T-helper 22 cell (primary cell): ENCODE measurements around the gene NOM1.

Source experiments
- DNase-seq: peaks from one replicate; pipeline ENCODE4 v3.0.0-alpha.2; 2020; ENCODE audit warnings: low read depth

The NOM1 gene

GRCh38 chr7:157004521-157005455 lies 55.3 kb downstream of the NOM1 start:
- no peak for DNase-seq

DNA sequence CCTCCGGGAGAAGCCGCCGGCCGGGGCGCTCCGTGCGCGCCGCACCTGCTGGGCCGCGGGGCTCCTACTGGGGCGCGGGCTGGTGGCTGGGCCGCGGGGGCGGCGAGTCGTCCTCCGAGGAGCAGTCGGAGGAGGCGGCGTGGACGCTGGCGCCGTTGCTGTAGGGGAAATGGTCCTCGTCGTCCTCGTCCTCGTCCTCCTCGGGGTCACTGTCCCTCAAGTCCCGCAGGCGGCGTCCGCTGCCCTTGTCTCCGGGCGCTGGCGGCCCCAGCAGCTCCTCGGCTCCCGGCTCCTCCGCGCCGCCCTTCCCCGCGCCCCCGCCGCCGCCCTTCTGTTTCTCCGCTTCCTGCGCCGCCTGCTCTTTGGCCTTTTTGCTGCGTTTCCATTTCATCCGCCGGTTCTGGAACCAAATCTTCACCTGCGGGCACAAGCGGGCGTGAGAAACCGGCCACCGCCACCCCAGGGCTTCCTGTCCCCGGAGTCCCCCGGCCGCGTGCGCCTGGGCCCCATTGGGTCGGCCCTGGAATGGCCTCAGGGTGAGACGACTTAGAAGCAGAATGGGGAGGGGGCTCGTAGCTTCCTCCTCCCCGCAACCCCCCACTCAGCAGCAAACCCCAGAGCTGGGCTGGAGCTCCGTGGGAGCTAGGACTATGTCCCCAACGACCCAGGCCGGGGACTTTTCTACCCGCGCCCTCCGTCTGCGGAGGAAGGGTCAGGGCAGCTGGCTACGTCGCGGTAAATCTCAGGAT lies 56.1 kb downstream of the NOM1 start:
- DNase-seq = no peak

DNA sequence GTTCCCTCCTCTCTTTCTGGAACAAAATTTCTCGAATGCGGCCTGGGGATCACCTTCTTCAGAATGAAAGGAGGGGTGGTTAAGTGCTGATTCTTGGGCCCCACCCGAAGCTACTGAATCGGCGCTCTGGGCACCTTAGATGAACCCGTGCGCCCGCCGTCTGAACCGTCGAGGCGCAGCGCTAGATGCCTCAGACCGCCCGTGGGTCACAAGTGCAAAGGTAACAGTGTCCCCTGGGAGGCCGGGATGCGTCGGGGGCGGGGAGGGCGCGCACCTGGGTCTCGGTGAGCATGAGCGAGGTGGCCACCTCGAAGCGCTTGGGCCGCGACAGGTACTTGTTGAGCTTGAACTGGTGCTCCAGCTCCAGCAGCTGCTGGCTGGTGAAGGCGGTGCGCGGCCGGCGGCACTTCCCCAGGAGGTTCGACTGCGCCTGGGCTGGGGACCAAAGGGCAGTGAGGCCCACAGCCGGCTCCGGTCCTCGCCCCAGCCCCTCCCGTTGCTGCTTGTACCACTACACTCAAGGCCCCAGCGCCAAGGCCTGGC lies 56.8 kb downstream of the NOM1 start:
- DNase-seq = no peak

DNA sequence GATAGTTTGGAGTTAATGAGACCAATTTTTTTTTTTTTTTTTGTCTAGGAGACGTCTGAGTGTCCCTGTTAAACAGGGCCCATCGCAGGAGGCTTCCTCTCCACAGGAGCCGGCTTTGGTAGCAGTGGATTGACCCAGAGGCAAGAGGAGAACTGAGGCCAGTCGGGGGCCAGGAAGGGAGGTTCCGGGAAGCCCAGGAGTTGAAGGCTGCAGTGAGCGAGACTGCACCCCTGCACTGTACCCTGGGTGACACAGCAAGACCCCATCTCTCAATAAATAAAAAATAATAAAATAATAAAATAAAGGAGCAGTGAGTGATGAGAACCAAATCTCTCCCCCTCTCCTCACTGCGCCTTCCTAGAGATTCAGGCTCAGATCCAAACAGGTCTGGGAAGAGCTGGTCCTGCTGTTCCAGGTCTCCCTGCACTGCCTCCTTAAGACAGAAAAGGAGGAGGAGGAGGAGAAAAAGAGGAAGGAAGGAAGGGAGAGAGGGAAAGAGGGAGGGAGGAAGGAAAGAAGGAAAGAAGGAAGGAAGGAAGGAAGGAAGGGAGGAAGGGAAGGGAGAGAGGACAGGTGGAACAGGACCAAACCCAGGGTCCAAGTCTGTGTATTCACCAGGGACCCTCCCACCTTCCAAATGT lies 57.4 kb downstream of the NOM1 start:
- DNase-seq = no peak

DNA sequence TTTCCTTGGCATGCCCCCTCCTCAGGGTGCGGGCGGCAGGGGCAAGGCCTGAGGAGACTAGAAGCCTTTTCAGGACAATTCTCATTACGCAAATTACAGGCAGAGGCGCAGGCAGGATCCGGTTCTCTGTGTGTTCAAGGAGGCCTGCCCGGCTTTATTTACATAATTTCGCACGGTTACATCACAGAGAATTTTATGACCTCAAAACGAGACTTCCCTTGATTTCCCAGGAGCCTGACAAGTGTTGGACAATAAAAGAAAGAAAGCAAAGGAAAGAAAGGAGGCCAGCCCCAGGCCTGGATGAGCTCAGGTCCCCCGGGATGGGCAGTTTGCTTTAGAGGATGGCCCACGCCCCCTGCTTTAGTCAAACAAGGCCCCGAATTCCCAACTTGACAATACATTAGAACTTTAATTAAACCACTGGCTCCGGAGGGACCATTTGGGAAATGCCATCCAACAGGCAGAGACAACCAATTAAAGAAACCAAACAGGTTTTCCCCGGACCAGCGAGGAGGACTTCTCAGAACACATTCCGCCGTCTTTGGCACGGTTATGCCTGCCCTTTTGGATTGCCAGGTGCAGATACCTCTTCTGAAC lies 58.1 kb downstream of the NOM1 start:
- no peak for DNase-seq

GRCh38 chr7:157008206-157009169 lies 59.0 kb downstream of the NOM1 start:
- DNase-seq = no peak

GRCh38 chr7:157009170-157009777 lies 59.8 kb downstream of the NOM1 start:
- no peak for DNase-seq

DNA sequence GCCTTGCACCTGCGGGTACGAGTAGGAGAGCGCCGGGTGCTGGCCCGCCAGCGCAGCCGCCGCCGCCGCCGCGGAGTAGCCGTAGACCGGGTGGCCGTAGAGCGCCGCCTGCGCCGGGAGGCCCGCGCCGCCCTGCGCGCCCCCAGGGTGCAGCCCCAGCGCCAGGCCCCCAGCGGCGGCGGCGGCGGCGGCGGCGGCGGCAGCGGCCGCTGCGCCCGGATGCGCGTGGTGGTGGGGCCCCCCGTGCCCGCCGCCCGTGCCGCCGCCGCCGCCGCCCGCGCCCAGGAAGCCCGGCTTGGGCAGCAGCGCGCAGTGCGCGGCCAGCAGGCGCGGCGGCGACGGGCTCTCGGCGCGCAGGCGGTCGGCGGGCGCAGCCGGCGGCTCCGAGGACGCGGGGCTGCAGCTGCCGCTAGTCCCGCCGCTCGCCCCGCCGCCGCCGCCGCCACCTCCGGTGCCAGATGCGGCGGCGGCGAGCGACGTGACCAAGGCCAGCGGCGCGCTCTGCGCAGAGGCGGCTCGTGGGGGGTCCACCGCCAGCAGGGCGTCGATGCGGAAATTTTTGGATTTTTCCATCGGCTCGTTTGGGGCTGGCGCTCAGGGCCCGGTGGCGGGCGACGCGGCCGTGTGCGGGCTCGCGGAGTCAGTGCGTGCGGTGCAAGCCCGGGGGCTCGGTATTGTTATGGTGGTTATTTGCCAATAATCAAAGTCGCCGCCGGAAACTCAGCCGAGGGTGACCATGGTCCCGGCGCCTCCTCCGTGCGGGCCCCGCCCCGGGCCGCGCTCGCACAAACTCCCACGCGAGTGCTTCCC lies 60.5 kb downstream of the NOM1 start:
- DNase-seq = no peak

GRCh38 chr7:157010588-157011332 lies 61.2 kb downstream of the NOM1 start, which contains the start of gene MNX1:
TSS of gene MNX1 (minus strand) at chr7:157010663. CDS start at chr7:157010350, 313 bp downstream.
- peak; percentile 34 for DNase-seq

GRCh38 chr7:157011333-157012112 lies 62.0 kb downstream of the NOM1 start:
- DNase-seq = no peak

DNA sequence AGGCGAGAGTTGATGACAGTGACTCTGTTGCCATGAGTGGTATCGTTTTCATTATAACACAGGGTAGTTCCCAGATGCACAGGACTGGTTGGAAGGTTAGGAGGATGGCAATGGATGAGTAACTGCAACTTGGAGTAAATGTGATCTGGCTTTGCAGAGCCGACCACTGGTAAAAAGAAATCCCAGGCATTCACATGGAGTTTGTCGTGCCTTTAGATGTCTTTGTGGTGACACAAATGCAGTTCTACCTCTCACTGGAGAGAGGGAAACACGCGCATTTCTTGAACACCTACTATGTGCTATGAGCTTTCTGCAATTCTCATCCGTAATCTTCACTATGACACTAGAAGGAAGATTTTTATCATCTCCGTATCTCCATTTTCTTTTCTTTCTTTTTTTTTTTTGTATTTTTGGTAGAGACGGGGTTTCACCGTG lies 62.6 kb downstream of the NOM1 start:
- DNase-seq = no peak

DNA sequence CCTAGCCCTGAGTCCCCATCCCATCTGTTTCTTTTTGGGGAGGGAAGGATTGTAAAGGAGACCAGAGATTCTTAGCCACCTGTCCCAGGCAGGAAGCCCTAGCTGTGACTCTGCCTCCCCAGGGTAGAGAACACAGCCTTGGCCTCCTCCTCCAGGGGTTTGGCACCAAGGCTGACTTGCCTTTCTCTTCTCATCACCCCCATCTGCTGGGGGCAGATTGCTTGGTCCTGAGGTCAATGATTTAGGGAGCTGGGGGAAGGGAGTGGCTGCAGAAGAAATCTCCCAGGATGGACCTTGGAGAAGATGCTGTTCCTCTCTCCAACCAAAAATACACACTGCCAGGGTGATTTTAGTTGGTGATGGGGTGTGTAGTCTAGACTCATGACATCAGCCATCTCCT lies 63.6 kb downstream of the NOM1 start:
- no peak for DNase-seq

GRCh38 chr7:157013602-157014549 lies 64.4 kb downstream of the NOM1 start:
- DNase-seq = no peak

- no peak for DNase-seq
These were observed 65.4 kb downstream of the NOM1 start for GRCh38 chr7:157014635-157015555.

DNA sequence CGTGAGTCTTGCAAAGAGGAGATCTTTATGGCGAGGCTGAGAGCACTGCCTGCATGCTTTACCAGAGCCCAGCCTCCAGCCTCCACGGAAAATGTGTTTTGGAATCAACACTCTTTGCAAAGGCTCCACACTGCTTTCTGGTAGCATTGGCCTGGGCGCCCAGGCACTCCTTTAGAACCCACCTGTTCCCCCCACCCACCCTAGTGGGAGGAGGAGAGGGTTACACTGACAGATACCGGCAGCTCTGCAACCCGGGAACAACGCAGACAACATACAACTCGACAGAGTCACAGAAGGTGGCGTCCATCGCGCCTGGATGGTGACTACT lies 66.5 kb downstream of the NOM1 start:
- DNase-seq = no peak
